Left ventricle myocardium inferior (tissue), 1 donor: ENCODE measurements around the gene RPL13. TPM values are rescaled to one million over a fixed set of nuclear protein-coding genes. Genes with fewer than 3 reads are reported as not detected.

Experiments used
- total RNA-seq: library from RNA; stranded (reverse); fragmentation: NEBNext Ultra II Directional; extraction: Animal tissue kit (Norgen Biotek cat#: 25700); gene quantifications from one replicate; pipeline ENCODE4 v1.2.1, GENCODE V29; 2021
- donor health status: DM: no; HTN: yes; CAD: no; lungs with severe emphysema.

Gene RPL13
- total RNA-seq, 1 donor from 2014 or later = 1,030 TPM

Other genes starting within 250 kb of the RPL13 start
- 63.8 TPM for gene ANKRD11, start 70.1 kb upstream of the RPL13 start, total RNA-seq
- 104 TPM for gene SPG7, start 52.3 kb upstream of the RPL13 start, total RNA-seq
- gene CPNE7, start 15.1 kb downstream of the RPL13 start, total RNA-seq = not detected
- gene DPEP1, start 53.0 kb downstream of the RPL13 start, total RNA-seq = not detected
- 37.3 TPM for gene CHMP1A, start 97.0 kb downstream of the RPL13 start, total RNA-seq
- 3.6 TPM for gene SPATA33, start 97.2 kb downstream of the RPL13 start, total RNA-seq
- 26.7 TPM for gene CDK10, start 126.0 kb downstream of the RPL13 start, total RNA-seq
- gene SPATA2L, start 141.0 kb downstream of the RPL13 start, total RNA-seq = 2.1 TPM
- gene VPS9D1, start 160.2 kb downstream of the RPL13 start, total RNA-seq = 12.6 TPM
- 12.9 TPM for gene ZNF276, start 160.9 kb downstream of the RPL13 start, total RNA-seq